ENCODE results near the gene CYTH4.

The CYTH4 gene

GRCh38 chr22:37340331-37341262, 58.3 kb downstream of the CYTH4 start:
- H3K4me3 Mint-ChIP-seq, result no peak overlapping the region
- H3K36me3 Mint-ChIP-seq (ENCODE audit: low read depth), result no peaks in the 10 kb centered on the region
- H3K4me1 Mint-ChIP-seq (ENCODE audit: low read depth), result peaks cover 2% of the 10 kb centered on the region
- H3K9me3 Mint-ChIP-seq, result no peaks in the 10 kb centered on the region
- peaks cover 18% of the 10 kb centered on the region for H3K27me3 Mint-ChIP-seq
- H3K27ac Mint-ChIP-seq, result no peak overlapping the region
- no peak for DNase-seq

DNA sequence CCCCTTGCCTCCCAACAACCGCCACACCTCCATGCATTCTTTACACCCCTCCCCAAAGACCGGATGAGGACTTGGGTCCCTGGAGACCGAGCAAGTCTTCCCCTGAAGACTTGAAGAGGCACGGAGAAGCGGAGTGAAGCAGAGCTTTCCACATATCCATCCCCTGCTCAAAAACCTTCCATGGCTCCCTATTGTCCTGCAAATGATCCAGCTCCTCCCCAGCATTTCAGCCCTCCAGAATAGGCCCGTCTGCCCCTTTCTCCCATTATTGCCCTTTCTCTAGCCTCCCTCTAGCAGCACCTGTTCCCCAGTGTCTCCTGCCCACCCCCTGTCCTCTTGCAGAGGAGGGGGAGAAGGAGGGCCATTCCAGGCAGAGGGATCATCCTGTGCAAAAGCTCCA, 59.8 kb downstream of the CYTH4 start:
- Mint-ChIP-seq H3K4me1 (ENCODE audit: low read depth) (peaks cover 2% of the 10 kb centered on the region), H3K27me3 (peaks cover 7% of the 10 kb centered on the region), H3K9me3 (no peaks in the 10 kb centered on the region), H3K4me3 (no peak overlapping the region), H3K27ac (no peak overlapping the region), H3K36me3 (ENCODE audit: low read depth) (no peaks in the 10 kb centered on the region)
- no peak for DNase-seq

- Mint-ChIP-seq H3K36me3 (ENCODE audit: low read depth) (no peaks in the 10 kb centered on the region), H3K4me1 (ENCODE audit: low read depth) (peaks cover 2% of the 10 kb centered on the region), H3K4me3 (no peak overlapping the region), H3K27me3 (peaks cover 1% of the 10 kb centered on the region), H3K27ac (no peak overlapping the region), H3K9me3 (no peaks in the 10 kb centered on the region)
- no peak for DNase-seq
These were observed 61.0 kb downstream of the CYTH4 start for GRCh38 chr22:37343348-37343747.

DNA sequence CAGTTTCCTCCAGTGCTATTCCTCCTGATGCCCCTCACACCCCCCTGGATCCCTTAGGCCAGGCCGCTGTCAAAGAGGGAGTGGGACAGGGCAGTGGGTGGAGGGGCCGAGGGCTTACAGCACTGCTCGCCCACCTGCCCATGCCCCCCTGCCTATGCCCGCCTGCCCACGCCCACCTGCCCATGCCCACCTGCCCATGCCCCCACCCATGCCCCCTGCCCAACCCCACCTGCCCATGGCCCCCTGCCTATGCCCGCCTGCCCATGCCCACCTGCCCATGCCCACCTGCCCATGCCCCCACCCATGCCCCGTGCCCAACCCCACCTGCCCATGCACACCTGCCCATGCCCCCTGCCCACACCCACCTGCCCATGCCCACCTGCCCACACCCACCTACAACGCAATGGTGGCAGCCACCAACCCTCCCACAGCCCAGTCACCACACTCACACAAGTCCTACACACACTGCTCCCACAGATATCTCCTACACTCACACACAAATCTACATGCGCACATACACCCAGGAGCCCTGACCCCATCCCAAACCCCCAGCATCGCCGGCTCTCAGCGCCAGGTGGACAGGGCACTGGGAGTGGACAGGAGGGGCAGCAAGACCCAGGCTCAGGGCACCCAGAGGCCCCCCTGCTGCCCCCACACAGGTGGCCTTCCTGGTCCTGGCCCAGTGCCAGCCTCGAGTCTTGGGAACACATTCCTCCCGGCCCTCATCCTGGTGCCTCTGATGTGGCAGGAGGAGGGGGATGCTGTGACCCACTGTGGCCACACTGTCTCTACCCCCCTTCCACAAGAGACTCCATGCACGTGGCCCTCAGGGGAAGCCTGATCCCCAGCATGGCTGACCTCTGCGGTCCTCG, 61.8 kb downstream of the CYTH4 start:
- no peak overlapping the region for H3K27ac Mint-ChIP-seq
- H3K4me3 Mint-ChIP-seq, result no peak overlapping the region
- peaks cover 2% of the 10 kb centered on the region for H3K4me1 Mint-ChIP-seq (ENCODE audit: low read depth)
- no peaks in the 10 kb centered on the region for H3K27me3 Mint-ChIP-seq
- no peaks in the 10 kb centered on the region for H3K36me3 Mint-ChIP-seq (ENCODE audit: low read depth)
- no peaks in the 10 kb centered on the region for H3K9me3 Mint-ChIP-seq
- no peak for DNase-seq

DNA sequence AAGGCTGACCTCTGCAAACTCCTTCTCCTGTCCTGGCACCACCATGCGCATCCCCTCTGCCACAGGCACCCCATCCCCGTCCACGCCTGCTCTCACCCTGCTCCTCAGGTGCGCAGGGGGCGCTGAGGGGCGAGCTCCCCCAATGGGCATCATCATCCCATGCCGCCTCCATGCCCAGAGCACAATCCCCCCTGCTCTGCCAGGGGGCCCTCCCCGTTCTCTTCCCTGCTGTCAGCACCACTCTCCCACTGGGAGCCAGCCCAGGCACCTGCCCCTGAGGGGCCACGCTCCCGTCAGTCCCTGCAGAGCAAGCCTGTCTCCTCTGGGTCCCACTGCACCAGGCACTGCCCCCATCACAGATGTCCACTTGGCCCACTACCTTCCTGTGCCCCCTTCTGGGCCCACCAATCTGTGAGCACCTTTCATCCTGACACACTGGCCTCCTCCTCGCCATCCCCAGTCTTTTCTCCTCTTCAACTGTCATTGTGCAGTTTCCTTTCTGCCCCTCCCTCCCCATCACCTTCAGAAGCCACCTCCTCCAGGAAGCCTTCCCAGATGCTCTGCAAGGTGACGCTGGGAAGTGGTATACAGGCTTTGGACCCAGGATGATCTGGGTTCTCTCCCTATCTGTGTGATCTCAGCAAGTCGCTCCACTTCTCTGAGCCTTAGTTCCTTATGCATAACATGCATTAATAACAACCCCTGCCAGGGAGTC, 62.6 kb downstream of the CYTH4 start:
- Mint-ChIP-seq H3K4me3 (no peak overlapping the region), H3K27me3 (no peaks in the 10 kb centered on the region), H3K9me3 (no peaks in the 10 kb centered on the region), H3K27ac (peak overlapping the region; percentile 19), H3K36me3 (ENCODE audit: low read depth) (no peaks in the 10 kb centered on the region), H3K4me1 (ENCODE audit: low read depth) (peaks cover 2% of the 10 kb centered on the region)
- DNase-seq, result no peak

GRCh38 chr22:37345863-37346504, 63.7 kb downstream of the CYTH4 start:
- no peak overlapping the region for H3K27ac Mint-ChIP-seq

GRCh38 chr22:37346505-37346895, 64.2 kb downstream of the CYTH4 start:
- DNase-seq, result no peak
- Mint-ChIP-seq H3K27me3 (no peaks in the 10 kb centered on the region), H3K9me3 (no peaks in the 10 kb centered on the region), H3K27ac (no peak overlapping the region), H3K4me1 (ENCODE audit: low read depth) (peaks cover 2% of the 10 kb centered on the region), H3K36me3 (ENCODE audit: low read depth) (no peaks in the 10 kb centered on the region), H3K4me3 (no peak overlapping the region)

More at GRCh38 chr22:37345863-37346504, 63.7 kb downstream of the CYTH4 start:
- Mint-ChIP-seq H3K9me3 (no peaks in the 10 kb centered on the region), H3K4me3 (no peak overlapping the region), H3K4me1 (ENCODE audit: low read depth) (peaks cover 2% of the 10 kb centered on the region), H3K27me3 (no peaks in the 10 kb centered on the region), H3K36me3 (ENCODE audit: low read depth) (no peaks in the 10 kb centered on the region)
- no peak for DNase-seq

DNA sequence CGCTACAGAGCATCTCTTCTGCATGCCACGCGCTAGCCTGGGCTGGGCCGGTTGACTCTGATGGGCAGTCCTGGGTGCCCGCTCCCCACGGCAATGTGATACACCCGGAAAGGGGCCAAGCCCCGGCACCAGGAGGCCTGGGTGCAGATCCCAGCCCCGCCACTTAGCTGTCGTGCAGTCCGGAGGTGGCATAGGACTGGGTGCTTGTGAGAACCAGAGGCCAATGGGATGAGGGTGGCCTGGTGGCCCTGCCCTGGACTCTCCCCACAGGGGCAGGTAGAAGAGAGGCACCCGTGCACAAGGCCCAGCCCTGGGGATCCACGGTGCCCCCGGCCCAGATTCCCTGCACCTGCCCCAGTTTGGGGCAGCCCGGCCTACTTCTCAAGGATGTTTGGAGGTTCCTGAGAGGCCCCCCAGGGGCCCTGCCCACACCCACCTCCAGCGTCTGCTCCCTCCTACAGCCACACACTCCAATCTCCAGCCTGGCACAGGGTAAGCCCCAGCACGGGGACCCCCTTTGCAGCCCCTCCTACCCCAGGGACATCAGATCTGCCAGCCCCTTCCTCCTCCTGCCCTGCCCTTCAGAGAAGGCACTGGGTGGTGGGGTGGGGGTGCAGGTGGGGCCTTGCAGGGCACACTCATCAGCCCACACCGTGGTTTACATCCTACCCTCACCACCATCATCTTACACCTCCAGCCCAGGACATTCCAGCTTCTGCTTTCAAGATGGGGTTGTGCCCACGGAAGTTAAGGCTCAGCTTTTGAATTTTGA, 66.9 kb downstream of the CYTH4 start:
- Mint-ChIP-seq H3K4me3 (no peak overlapping the region), H3K4me1 (ENCODE audit: low read depth) (no peaks in the 10 kb centered on the region), H3K27me3 (no peaks in the 10 kb centered on the region), H3K36me3 (ENCODE audit: low read depth) (no peaks in the 10 kb centered on the region), H3K27ac (no peak overlapping the region), H3K9me3 (no peaks in the 10 kb centered on the region)
- no peak for DNase-seq

DNA sequence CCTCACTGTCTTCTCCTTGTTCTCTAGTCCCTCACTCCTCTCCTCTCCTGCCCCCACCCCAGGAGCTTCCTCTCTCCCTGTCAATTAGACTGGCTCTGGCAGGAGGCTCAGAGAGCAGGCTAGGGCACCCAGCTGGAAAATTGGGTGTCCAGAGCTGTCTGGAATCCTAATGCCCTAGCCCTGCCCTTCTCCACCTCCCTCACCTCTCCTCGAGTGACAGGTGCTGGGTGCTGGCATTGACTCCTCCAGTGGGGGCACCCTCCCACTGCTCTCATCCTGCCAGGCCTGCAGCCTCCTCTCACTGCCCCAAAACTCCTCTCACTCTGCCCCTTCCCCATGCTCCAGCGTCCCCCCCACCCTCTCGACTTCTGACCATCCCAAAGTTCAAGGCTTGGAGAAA, 68.9 kb downstream of the CYTH4 start:
- no peaks in the 10 kb centered on the region for H3K4me1 Mint-ChIP-seq (ENCODE audit: low read depth)
- H3K36me3 Mint-ChIP-seq (ENCODE audit: low read depth), result no peaks in the 10 kb centered on the region
- H3K27ac Mint-ChIP-seq, result no peak overlapping the region
- no peak for DNase-seq
- no peaks in the 10 kb centered on the region for H3K9me3 Mint-ChIP-seq
- H3K4me3 Mint-ChIP-seq, result no peak overlapping the region
- no peaks in the 10 kb centered on the region for H3K27me3 Mint-ChIP-seq

DNA sequence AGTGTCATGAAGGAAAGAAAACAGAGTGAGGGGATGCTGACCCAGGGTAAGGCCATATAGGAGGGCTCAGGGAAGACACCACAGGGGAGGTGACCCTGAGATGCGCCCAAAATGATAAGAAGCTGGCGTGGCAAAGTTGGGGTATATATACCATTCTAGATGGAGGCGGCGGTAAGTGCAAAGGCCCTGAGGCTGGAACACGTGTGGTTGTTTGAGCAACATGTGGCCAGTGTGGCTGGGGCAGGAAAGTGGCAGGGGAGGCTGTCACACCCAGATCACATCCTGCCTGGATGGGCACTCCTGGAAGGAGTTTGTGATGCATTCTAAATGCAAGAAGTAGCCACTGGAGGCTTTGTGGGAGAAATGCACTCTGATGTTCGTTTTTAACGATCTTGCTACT, 70.2 kb downstream of the CYTH4 start:
- H3K27me3 Mint-ChIP-seq, result no peaks in the 10 kb centered on the region
- no peak for DNase-seq
- H3K4me3 Mint-ChIP-seq, result no peak overlapping the region
- H3K9me3 Mint-ChIP-seq, result no peaks in the 10 kb centered on the region
- no peaks in the 10 kb centered on the region for H3K4me1 Mint-ChIP-seq (ENCODE audit: low read depth)
- H3K27ac Mint-ChIP-seq, result no peak overlapping the region
- H3K36me3 Mint-ChIP-seq (ENCODE audit: low read depth), result no peaks in the 10 kb centered on the region

DNA sequence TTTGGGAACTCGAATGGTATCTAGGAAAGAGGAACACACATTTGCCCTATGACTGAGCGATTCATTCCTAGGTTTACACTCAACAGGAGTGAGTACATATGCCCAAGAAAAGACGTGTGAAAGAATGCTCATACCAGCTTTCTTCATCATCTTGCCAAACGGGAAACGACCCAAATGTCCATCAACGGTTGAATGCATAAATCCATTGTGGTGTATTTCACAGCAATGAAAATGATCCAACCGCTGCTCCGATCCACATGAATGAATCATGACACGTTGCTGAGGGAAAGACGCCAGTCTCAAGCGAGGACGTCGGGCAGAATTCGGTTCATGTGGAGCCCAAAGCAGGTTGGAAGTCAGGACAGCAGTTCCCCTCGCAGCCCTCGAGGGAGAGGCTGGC, 71.5 kb downstream of the CYTH4 start:
- Mint-ChIP-seq H3K9me3 (no peaks in the 10 kb centered on the region), H3K36me3 (ENCODE audit: low read depth) (no peaks in the 10 kb centered on the region), H3K4me1 (ENCODE audit: low read depth) (no peaks in the 10 kb centered on the region), H3K4me3 (no peak overlapping the region), H3K27ac (no peak overlapping the region), H3K27me3 (no peaks in the 10 kb centered on the region)
- no peak for DNase-seq

GRCh38 chr22:37354261-37354660, 72.0 kb downstream of the CYTH4 start:
- no peaks in the 10 kb centered on the region for H3K36me3 Mint-ChIP-seq (ENCODE audit: low read depth)
- H3K4me1 Mint-ChIP-seq (ENCODE audit: low read depth), result no peaks in the 10 kb centered on the region
- no peak overlapping the region for H3K4me3 Mint-ChIP-seq
- H3K27me3 Mint-ChIP-seq, result no peaks in the 10 kb centered on the region
- H3K9me3 Mint-ChIP-seq, result no peaks in the 10 kb centered on the region
- no peak for DNase-seq
- H3K27ac Mint-ChIP-seq, result no peak overlapping the region

- Mint-ChIP-seq H3K27me3 (no peaks in the 10 kb centered on the region), H3K4me3 (no peak overlapping the region), H3K9me3 (no peaks in the 10 kb centered on the region), H3K36me3 (ENCODE audit: low read depth) (no peaks in the 10 kb centered on the region), H3K27ac (no peak overlapping the region), H3K4me1 (ENCODE audit: low read depth) (no peaks in the 10 kb centered on the region)
- DNase-seq, result no peak
These were observed 72.4 kb downstream of the CYTH4 start for GRCh38 chr22:37354670-37355069.
